Transverse colon (tissue), 4 donors: ENCODE measurements around the gene UBXN10. TPM values are rescaled to one million over a fixed set of nuclear protein-coding genes. Genes with fewer than 3 reads are reported as not detected.

ENCODE experiments used
- DNase-seq: peaks from one replicate; pipeline ENCODE4 v3.0.0-alpha.2; 2019
- H3K27ac ChIP-seq, 4 donors: fragments of 200-600 bp; sonication (generic); 2 replicates each; pipeline ENCODE4 v1.5.1; 2016 to 2018; ENCODE audit warnings: inconsistent platforms in 4 of 4
- H3K27me3 ChIP-seq: fragments of 200-600 bp; sonication (generic); 2 replicates; pipeline ENCODE4 v1.5.1; 2017; ENCODE audit warnings: inconsistent platforms
- H3K36me3 ChIP-seq, 4 donors: fragments of 200-600 bp; sonication (generic); 2 replicates each; pipeline ENCODE4 v1.5.1; 2017 to 2019; ENCODE audit warnings: inconsistent platforms in 4 of 4
- H3K4me1 ChIP-seq, 4 donors: fragments of 200-600 bp; sonication (generic); 2 replicates each; pipeline ENCODE4 v1.5.1; 2017 to 2020; ENCODE audit warnings: inconsistent platforms in 4 of 4
- H3K4me3 ChIP-seq, 4 donors: fragments of 200-600 bp; sonication (generic); 1 replicate in 1 of 4; 2 replicates in 3 of 4; pipeline versions ENCODE4 v1.5.1 to v1.6.1; 2017 to 2019; ENCODE audit warnings: inconsistent platforms in 4 of 4
- H3K9me3 ChIP-seq, 2 donors: fragments of 200-600 bp; sonication (generic); 2 replicates each; pipeline ENCODE4 v1.5.1; 2017 to 2019; ENCODE audit warnings: inconsistent platforms in 2 of 2
- CTCF ChIP-seq, 5 experiments: fragments of 200-600 bp in 3 of 5; fragments of 450-650 bp in 2 of 5; sonication (generic) in 3 of 5; IDR thresholded peaks; 1 replicate in 2 of 5; 2 replicates in 3 of 5; pipeline ENCODE4 v1.5.1; 2016 to 2017; ENCODE audit warnings: antibody characterized with exemption in 5 of 5, inconsistent platforms in 3 of 5, mild to moderate bottlenecking in 2 of 5, moderate library complexity in 1 of 5
- EP300 ChIP-seq: sonication (generic); formaldehyde crosslinking; IDR thresholded peaks from one replicate; pipeline ENCODE4 v1.6.1; 2017; ENCODE audit warnings: antibody characterized with exemption, low read depth
- POLR2A ChIP-seq: fragments of 450-650 bp; IDR thresholded peaks from one replicate; pipeline ENCODE4 v1.6.1; 2016; ENCODE audit warnings: antibody characterized with exemption, mild to moderate bottlenecking, moderate library complexity
- POLR2AphosphoS5 ChIP-seq, 3 donors: sonication (generic); formaldehyde crosslinking; IDR thresholded peaks; one replicate each; pipeline ENCODE4 v1.6.1; 2016; ENCODE audit warnings: antibody characterized with exemption in 3 of 3
- WGBS, 2 donors: methylation state at CpG; one replicate each; pipeline ENCODE4 v1.1.5; 2018; ENCODE audit warnings: low coverage in 1 of 2; 5-methylcytosine and 5-hydroxymethylcytosine counted together
- in situ Hi-C, 4 donors: fragments of 200-750 bp; cut with MboI; loops; one replicate each; pipeline versions ENCODE4 v1.15.0 to v1.15.1; 2017; ENCODE audit warnings: low sequenced_read_pairs in 3 of 4, low pct_ligation_motif_present in 1 of 4, low pct_unique_long_range_greater_than_20kb in 1 of 4
- intact Hi-C: fragments of 100-400 bp; cut with DNase I; formaldehyde crosslinking; loops from one replicate; pipeline ENCODE4 v1.15.1; 2023; ENCODE audit warnings: low total_unique reads
- total RNA-seq, 4 donors: library from RNA; depleted of rRNA; stranded (reverse); fragments of >200 nt; gene quantifications; one replicate each; pipeline ENCODE4 v1.1.0, GENCODE V29; 2016

Gene UBXN10
- total RNA-seq, 4 donors from 2014 or later: 4.3 to 15.3 (median 5.8) TPM

DNA sequence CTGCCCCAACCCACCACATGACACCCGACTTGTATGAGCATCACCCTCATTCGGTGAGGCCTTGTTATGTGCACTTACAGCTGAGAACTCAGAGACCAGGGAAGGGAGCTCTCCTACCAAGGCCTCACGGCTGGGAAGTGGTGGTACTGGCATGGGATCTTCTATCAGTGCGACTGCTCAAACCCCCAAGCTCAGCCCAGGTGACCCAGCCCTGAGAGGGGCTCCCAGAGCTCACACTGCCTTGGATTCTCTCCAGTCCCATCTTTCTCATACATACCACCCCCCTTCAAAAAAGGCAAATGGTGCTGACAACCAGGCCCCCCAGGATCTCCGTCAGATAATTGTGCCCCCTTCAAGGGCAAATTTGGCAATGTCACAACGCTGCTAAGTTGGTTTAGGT is 47.5 kb upstream of the UBXN10 start:
- in situ Hi-C loops: no loop called here
- no peak overlapping the region for H3K4me3 ChIP-seq
- H3K27ac ChIP-seq: no peak overlapping the region
- H3K9me3 ChIP-seq: no peaks in the 10 kb centered on the region
- 96 to 100% methylated on average over 1 to 6 of the region's 6 CpGs for WGBS, 2 donors
- H3K27me3 ChIP-seq: no peaks in the 10 kb centered on the region
- intact Hi-C loops: loop anchor here (5.0 kb wide), 1 partner anchor 851 kb away; the partner anchor contains the start of gene AKR7A3
- H3K4me1 ChIP-seq: no peaks in the 10 kb centered on the region
- no peaks in the 10 kb centered on the region for H3K36me3 ChIP-seq
- TF ChIP-seq POLR2A (no peak), POLR2AphosphoS5 (IDR thresholded peaks at IDR 0.05) (no peak), EP300 (no peak), CTCF (IDR thresholded peaks at IDR 0.05) (no peak)
- DNase-seq: no peak

DNA sequence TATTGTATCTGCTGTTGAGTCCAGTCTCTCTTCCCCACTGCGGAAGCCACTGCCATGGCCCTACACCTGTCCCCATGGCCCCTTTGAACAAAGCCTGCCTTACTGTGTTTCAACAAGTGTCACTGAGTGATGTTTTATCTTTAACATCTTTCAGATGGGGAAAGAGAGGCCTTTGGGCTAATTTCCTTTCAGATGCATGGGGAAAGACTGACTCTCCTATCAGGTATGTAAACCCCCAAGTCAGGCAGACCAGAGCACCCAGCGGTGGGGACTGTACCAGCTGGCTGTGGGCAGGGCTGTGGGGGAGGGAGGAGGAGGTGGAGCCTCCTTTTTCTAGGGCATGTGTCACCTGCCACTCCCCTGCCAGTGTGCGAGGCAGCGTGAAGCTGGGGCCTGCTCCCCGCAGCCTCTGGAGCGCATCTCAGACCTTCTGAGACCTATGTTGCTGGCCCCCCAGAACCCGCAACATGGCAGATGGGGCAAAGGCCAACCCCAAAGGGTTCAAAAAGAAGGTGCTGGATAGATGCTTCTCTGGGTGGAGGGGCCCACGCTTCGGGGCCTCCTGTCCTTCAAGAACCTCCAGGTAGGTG is 46.8 kb upstream of the UBXN10 start, which contains the start of gene PLA2G2F:
Gene PLA2G2F (plus strand): TSS at position 363 of the 590 bp plus-strand sequence. CDS start 105 bp downstream, at position 468.
- Histone ChIP-seq H3K36me3 (no peaks in the 10 kb centered on the region), H3K27ac (no peak within 1 kb of the TSS), H3K27me3 (no peaks in the 10 kb centered on the region), H3K9me3 (no peaks in the 10 kb centered on the region), H3K4me1 (no peaks in the 10 kb centered on the region), H3K4me3 (no peak within 1 kb of the TSS)
- TF ChIP-seq EP300 (no peak), CTCF (IDR thresholded peaks at IDR 0.05) (no peak), POLR2A (no peak), POLR2AphosphoS5 (IDR thresholded peaks at IDR 0.05) (no peak)
- intact Hi-C loops: loop anchor here (5.0 kb wide), 1 partner anchor 852 kb away; the partner anchor contains the start of gene AKR7A3
- 63 to 87% methylated on average over 2 to 9 of the region's 9 CpGs for WGBS, 2 donors
- in situ Hi-C loops: no loop called here
- no peak for DNase-seq

DNA sequence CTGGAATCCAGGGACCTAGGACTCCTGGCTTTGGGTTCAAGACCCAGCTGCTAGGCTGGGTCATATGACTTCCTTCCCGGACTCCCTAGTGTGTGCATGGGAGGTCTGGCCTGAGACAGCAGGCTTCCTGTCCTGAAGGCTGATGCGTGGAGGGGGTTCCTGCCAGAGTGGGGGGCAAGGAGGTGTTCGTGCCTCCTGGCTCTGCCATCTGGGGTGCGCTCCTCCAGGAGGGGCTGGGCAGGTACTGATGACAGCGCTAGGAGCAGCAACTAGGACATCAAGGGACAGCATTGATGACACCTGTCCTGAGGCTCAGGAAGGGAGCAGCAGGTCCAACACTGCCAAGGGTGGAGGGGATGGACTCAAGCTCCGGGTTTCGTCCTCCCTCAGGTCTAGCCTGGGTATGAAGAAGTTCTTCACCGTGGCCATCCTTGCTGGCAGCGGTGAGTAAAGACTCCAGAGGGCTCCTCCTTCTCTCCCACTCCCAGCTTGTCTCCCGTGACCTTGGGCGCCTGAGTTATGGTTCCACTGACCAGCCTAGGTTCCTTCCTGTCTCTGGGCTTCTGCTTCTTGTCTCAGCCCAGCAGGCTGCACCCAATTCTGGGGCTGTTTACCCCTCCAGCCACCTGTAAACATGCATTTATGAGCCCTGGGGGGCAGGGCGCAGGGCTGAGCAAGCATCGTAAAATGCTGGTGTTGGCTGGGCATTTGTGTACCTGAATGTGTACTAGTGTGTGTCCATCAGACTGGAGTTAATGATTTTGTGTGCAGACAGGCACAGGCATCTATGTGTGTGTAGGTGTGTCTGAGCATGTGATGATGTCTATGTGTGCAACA is 45.9 kb upstream of the UBXN10 start:
- Histone ChIP-seq H3K27ac (no peak overlapping the region), H3K4me1 (no peaks in the 10 kb centered on the region), H3K27me3 (no peaks in the 10 kb centered on the region), H3K4me3 (no peak overlapping the region), H3K9me3 (no peaks in the 10 kb centered on the region), H3K36me3 (no peaks in the 10 kb centered on the region)
- in situ Hi-C loops: no loop called here
- DNase-seq: no peak
- WGBS, 2 donors: 73% methylated on average over 12 of the region's 13 CpGs; no CpG with 5 or more reads in 1 of the 2 donors
- intact Hi-C loops: loop anchor here (5.0 kb wide), 1 partner anchor 853 kb away; the partner anchor contains the start of gene AKR7A3
- no peak for TF ChIP-seq CTCF (IDR thresholded peaks at IDR 0.05)
- no peak for TF ChIP-seq POLR2AphosphoS5 (IDR thresholded peaks at IDR 0.05)
- no peak for TF ChIP-seq POLR2A
- no peak for TF ChIP-seq EP300

- in situ Hi-C loops: no loop called here
- H3K9me3 ChIP-seq: no peaks in the 10 kb centered on the region
- H3K4me1 ChIP-seq: no peaks in the 10 kb centered on the region
- TF ChIP-seq CTCF (IDR thresholded peaks at IDR 0.05) (no peak), EP300 (no peak)
- no peaks in the 10 kb centered on the region for H3K36me3 ChIP-seq
- intact Hi-C loops: no loop called here
- no peaks in the 10 kb centered on the region for H3K27me3 ChIP-seq
- 81 to 85% methylated on average over 8 to 9 of the region's 9 CpGs for WGBS, 2 donors
- no peak for DNase-seq
- no peak overlapping the region for H3K4me3 ChIP-seq
- H3K27ac ChIP-seq: no peak overlapping the region
Measured at GRCh38 chr1:20141001-20141400, 44.9 kb upstream of the UBXN10 start.
